ENCODE data around the gene PALLD.

PALLD gene

GRCh38 chr4:168550064-168550766 is 53.4 kb downstream of the PALLD start:
- Mint-ChIP-seq H3K27ac (no peak overlapping the region), H3K36me3 (ENCODE audit: low read depth) (no peaks in the 10 kb centered on the region), H3K4me1 (ENCODE audit: low read depth) (no peaks in the 10 kb centered on the region), H3K27me3 (ENCODE audit: low read depth) (peaks cover 9% of the 10 kb centered on the region), H3K4me3 (no peak overlapping the region), H3K9me3 (no peaks in the 10 kb centered on the region)

- H3K9me3 Mint-ChIP-seq: no peaks in the 10 kb centered on the region
- peaks cover 6% of the 10 kb centered on the region for H3K27me3 Mint-ChIP-seq (ENCODE audit: low read depth)
- H3K4me1 Mint-ChIP-seq (ENCODE audit: low read depth): no peaks in the 10 kb centered on the region
- no peaks in the 10 kb centered on the region for H3K36me3 Mint-ChIP-seq (ENCODE audit: low read depth)
- no peak overlapping the region for H3K27ac Mint-ChIP-seq
- no peak overlapping the region for H3K4me3 Mint-ChIP-seq
Observed at GRCh38 chr4:168551211-168551610, 54.4 kb downstream of the PALLD start.

GRCh38 chr4:168551945-168552695 is 55.3 kb downstream of the PALLD start:
- Mint-ChIP-seq H3K4me1 (ENCODE audit: low read depth) (no peaks in the 10 kb centered on the region), H3K9me3 (no peaks in the 10 kb centered on the region), H3K4me3 (no peak overlapping the region), H3K27me3 (ENCODE audit: low read depth) (peaks cover 6% of the 10 kb centered on the region), H3K36me3 (ENCODE audit: low read depth) (no peaks in the 10 kb centered on the region), H3K27ac (no peak overlapping the region)

- H3K27me3 Mint-ChIP-seq (ENCODE audit: low read depth): no peaks in the 10 kb centered on the region
- H3K27ac Mint-ChIP-seq: no peak overlapping the region
- no peaks in the 10 kb centered on the region for H3K4me1 Mint-ChIP-seq (ENCODE audit: low read depth)
- no peak overlapping the region for H3K4me3 Mint-ChIP-seq
- no peaks in the 10 kb centered on the region for H3K36me3 Mint-ChIP-seq (ENCODE audit: low read depth)
- H3K9me3 Mint-ChIP-seq: no peaks in the 10 kb centered on the region
Observed at GRCh38 chr4:168553714-168554370, 57.0 kb downstream of the PALLD start.

- Mint-ChIP-seq H3K36me3 (ENCODE audit: low read depth) (no peaks in the 10 kb centered on the region), H3K9me3 (no peaks in the 10 kb centered on the region), H3K4me1 (ENCODE audit: low read depth) (no peaks in the 10 kb centered on the region), H3K4me3 (no peak overlapping the region), H3K27ac (no peak overlapping the region), H3K27me3 (ENCODE audit: low read depth) (peaks cover 3% of the 10 kb centered on the region)
Observed at GRCh38 chr4:168555437-168555836, 58.6 kb downstream of the PALLD start.

GRCh38 chr4:168557658-168558057 is 60.8 kb downstream of the PALLD start:
- H3K9me3 Mint-ChIP-seq: no peaks in the 10 kb centered on the region
- no peak overlapping the region for H3K4me3 Mint-ChIP-seq
- H3K27me3 Mint-ChIP-seq (ENCODE audit: low read depth): peaks cover 4% of the 10 kb centered on the region
- H3K36me3 Mint-ChIP-seq (ENCODE audit: low read depth): no peaks in the 10 kb centered on the region
- no peak overlapping the region for H3K27ac Mint-ChIP-seq
- no peaks in the 10 kb centered on the region for H3K4me1 Mint-ChIP-seq (ENCODE audit: low read depth)

- H3K36me3 Mint-ChIP-seq (ENCODE audit: low read depth): no peaks in the 10 kb centered on the region
- H3K4me3 Mint-ChIP-seq: no peak overlapping the region
- H3K9me3 Mint-ChIP-seq: no peaks in the 10 kb centered on the region
- H3K4me1 Mint-ChIP-seq (ENCODE audit: low read depth): no peaks in the 10 kb centered on the region
- H3K27me3 Mint-ChIP-seq (ENCODE audit: low read depth): peaks cover 8% of the 10 kb centered on the region
- H3K27ac Mint-ChIP-seq: no peak overlapping the region
Observed at GRCh38 chr4:168558599-168558998, 61.7 kb downstream of the PALLD start.

GRCh38 chr4:168560184-168561180 is 63.6 kb downstream of the PALLD start:
- H3K27ac Mint-ChIP-seq: no peak overlapping the region
- H3K4me3 Mint-ChIP-seq: no peak overlapping the region
- no peaks in the 10 kb centered on the region for H3K9me3 Mint-ChIP-seq
- H3K27me3 Mint-ChIP-seq (ENCODE audit: low read depth): peaks cover 8% of the 10 kb centered on the region
- H3K4me1 Mint-ChIP-seq (ENCODE audit: low read depth): no peaks in the 10 kb centered on the region
- H3K36me3 Mint-ChIP-seq (ENCODE audit: low read depth): no peaks in the 10 kb centered on the region

GRCh38 chr4:168562041-168562571 is 65.3 kb downstream of the PALLD start:
- H3K36me3 Mint-ChIP-seq (ENCODE audit: low read depth): no peaks in the 10 kb centered on the region
- no peak overlapping the region for H3K27ac Mint-ChIP-seq
- peaks cover 11% of the 10 kb centered on the region for H3K27me3 Mint-ChIP-seq (ENCODE audit: low read depth)
- H3K4me3 Mint-ChIP-seq: no peak overlapping the region
- no peaks in the 10 kb centered on the region for H3K9me3 Mint-ChIP-seq
- no peaks in the 10 kb centered on the region for H3K4me1 Mint-ChIP-seq (ENCODE audit: low read depth)

- Mint-ChIP-seq H3K27ac (no peak overlapping the region), H3K4me1 (ENCODE audit: low read depth) (no peaks in the 10 kb centered on the region), H3K36me3 (ENCODE audit: low read depth) (no peaks in the 10 kb centered on the region), H3K9me3 (no peaks in the 10 kb centered on the region), H3K27me3 (ENCODE audit: low read depth) (peaks cover 11% of the 10 kb centered on the region), H3K4me3 (no peak overlapping the region)
Observed at GRCh38 chr4:168564023-168564422, 67.2 kb downstream of the PALLD start.

GRCh38 chr4:168565130-168565529 is 68.3 kb downstream of the PALLD start:
- Mint-ChIP-seq H3K36me3 (ENCODE audit: low read depth) (no peaks in the 10 kb centered on the region), H3K4me1 (ENCODE audit: low read depth) (no peaks in the 10 kb centered on the region), H3K27me3 (ENCODE audit: low read depth) (peaks cover 8% of the 10 kb centered on the region), H3K27ac (no peak overlapping the region), H3K9me3 (no peaks in the 10 kb centered on the region), H3K4me3 (no peak overlapping the region)

- H3K4me3 Mint-ChIP-seq: no peak overlapping the region
- no peaks in the 10 kb centered on the region for H3K9me3 Mint-ChIP-seq
- H3K4me1 Mint-ChIP-seq (ENCODE audit: low read depth): no peaks in the 10 kb centered on the region
- peaks cover 12% of the 10 kb centered on the region for H3K27me3 Mint-ChIP-seq (ENCODE audit: low read depth)
- H3K27ac Mint-ChIP-seq: no peak overlapping the region
- H3K36me3 Mint-ChIP-seq (ENCODE audit: low read depth): no peaks in the 10 kb centered on the region
Observed at GRCh38 chr4:168566726-168567125, 69.9 kb downstream of the PALLD start.

GRCh38 chr4:168569066-168569930 is 72.4 kb downstream of the PALLD start:
- peaks cover 7% of the 10 kb centered on the region for H3K27me3 Mint-ChIP-seq (ENCODE audit: low read depth)
- H3K4me1 Mint-ChIP-seq (ENCODE audit: low read depth): no peaks in the 10 kb centered on the region
- H3K27ac Mint-ChIP-seq: no peak overlapping the region
- no peak overlapping the region for H3K4me3 Mint-ChIP-seq
- no peaks in the 10 kb centered on the region for H3K9me3 Mint-ChIP-seq
- H3K36me3 Mint-ChIP-seq (ENCODE audit: low read depth): no peaks in the 10 kb centered on the region
